Measurements from ENCODE around the gene GMDS.
"Not testable (repeated sequence)": the region's sequence is repeated elsewhere in the genome, so short reads cannot be mapped to it uniquely, and the experiment has no call there.

The GMDS gene

DNA sequence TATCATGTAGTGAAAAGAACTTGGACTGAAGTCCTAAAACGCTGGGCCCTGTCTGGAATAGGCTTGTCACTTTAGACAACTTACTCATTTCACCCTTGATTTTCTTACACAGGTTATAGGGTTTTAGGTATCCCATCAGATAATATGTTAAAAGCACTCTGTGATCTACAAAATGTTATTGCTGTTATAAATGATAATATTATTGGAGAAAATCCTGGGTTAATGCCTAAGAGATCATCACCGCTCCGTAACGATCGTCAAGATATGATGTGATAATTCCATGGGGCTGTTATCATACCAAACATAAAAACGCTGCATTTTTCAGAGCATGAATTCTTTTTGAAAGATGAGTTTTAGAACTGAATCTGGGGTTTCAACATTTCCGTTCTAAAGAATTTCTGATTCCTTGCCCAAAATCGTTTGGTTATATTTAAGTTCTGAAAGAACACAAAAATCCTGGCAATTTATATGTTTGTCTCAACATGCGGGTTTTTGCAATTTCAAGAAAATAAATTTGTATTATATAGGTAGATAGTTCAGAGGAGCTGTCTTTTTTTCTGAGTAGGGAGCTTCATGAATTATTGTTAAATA, 480.9 kb downstream of the GMDS start:
- no peak for DNase-seq

DNA sequence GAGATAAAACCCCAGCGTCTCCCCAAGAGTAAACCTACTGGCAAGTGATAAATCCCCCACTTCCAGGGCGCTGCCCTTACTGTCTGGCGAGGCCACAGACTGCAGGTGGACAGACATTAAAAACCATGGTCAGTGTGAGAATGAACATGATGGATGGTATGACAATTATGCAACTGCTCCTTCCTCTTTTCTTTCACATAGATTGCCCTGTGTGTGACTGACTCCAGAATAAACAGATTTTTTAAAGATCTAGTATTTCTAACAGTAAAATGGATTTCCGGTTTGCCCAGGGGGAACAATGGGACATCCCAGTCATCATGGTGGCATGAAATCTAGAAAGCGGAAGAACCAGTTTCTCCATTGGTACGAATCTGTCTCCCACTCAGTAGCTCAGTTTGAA, 482.0 kb downstream of the GMDS start:
- no peak for DNase-seq

DNA sequence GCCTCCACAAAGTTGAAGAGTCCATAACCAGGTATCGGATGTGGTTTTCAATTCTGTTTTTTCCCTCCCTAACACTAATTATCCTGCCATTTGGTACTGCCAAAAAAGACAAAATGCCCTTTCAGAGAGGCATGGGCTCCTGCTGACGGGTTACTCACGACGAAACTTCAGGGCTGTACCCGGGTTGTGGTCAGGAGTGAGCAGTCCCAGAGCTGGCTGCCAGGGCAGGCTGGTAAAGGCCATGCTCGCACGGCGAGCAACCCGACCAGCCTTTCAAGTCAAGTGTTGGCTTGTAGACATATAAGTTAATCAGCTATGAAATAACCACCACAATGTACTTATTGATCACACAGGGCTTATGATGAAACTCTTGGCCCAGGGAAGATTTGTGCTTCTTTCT, 483.2 kb downstream of the GMDS start:
- no peak for DNase-seq

DNA sequence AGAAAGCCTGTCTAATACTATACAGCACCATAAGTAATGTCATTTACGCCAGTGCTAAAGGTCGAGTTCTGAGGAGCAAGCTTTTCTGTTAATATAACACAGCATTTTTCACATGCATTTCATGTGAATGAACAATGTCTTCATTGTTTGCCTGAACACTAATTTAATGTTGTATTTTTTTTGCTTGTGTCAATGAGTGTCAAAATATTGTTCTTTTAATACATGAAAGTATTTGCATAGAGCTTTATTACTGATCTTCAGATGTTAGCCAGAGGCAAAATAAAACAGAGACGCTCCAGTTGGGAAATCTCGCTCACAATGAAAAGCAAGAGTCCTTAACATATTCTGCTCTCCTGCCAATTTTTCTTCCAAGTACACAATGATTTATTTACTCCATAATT, 483.9 kb downstream of the GMDS start:
- DNase-seq: no peak

DNA sequence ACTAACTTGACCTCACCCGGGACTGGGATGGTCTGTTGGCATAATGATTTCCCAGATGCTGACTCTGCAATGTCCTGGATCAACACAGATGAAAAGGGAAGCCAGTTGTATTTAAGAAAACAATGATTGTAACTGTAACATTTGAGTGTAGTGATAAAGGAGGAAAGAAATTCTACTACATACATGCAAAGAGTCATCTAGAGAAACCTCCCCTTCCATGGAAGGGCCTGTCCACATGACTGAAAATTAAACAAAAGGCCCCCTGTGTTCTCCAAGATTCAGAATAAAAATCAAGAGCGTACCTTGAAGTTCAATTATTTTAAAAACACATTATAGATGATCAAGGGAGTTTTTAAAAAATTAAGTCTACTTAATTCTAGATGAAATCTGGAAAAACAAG, 484.5 kb downstream of the GMDS start:
- no peak for DNase-seq

DNA sequence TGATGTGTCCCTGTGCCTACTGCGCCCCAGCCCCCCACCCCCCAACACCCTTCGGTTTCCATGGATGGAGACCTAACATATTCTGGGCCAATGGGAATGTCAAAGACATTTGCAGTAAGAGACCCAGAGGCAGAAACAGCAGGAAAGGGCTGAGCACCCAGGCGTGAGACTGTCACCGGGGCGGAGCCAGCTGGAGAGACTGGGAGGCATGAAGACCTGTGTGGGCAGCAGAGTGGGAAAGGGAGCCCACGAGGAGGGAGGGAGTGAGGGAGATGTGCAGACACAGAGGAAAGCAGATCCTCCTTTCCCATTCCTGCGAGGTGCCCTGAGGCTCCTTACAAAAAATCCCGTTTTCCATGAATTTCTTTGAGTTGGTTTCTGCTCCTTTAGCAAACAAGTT, 485.5 kb downstream of the GMDS start:
- DNase-seq: no peak

DNA sequence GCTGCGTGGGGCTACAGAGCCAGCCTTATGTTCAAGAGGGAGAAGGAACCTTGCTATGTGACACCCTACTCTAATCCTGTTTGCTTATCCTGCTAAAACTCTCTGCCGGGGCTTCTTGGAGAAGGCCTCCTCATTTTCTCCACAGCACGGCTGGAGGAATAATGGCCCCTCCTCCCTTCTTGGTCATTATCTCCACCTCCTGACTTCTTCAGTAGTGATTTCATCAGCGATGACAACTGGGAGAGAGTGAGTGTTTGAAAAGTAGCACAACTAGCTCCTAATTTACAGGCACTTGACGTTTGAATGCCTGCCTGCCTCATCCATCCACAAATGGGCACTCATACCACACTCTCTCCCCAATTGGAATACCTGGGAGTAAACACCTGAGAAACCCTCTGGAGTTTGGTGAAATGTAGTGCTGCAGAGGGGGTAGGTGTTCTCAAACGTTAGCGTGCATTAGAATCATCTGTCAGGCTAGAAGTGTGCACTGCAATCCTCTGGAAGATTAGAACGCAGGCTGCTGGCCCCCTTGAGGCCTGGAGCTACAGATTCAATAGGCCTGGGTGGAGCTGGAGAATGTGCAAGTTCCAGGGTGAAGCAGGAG, 487.2 kb downstream of the GMDS start:
- DNase-seq: no peak

DNA sequence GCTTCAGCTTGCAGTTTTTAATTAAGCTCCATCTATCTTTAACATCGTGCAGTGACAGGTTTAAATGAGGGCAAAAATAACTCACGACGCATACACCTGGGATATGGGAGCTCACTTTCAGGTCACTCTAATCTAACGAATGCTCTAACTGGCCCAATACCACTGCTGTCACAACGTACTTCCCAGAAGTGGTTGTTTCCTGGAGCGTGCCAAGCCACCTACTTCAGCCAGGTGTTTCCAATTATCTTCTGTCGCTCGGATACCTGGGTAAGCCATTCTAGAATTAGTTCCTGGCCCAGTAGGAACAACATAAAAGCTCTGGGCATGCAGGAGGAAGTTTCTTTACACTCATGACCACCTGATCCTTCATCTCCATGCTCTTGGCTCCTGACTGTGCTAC, 488.3 kb downstream of the GMDS start:
- DNase-seq: no peak

DNA sequence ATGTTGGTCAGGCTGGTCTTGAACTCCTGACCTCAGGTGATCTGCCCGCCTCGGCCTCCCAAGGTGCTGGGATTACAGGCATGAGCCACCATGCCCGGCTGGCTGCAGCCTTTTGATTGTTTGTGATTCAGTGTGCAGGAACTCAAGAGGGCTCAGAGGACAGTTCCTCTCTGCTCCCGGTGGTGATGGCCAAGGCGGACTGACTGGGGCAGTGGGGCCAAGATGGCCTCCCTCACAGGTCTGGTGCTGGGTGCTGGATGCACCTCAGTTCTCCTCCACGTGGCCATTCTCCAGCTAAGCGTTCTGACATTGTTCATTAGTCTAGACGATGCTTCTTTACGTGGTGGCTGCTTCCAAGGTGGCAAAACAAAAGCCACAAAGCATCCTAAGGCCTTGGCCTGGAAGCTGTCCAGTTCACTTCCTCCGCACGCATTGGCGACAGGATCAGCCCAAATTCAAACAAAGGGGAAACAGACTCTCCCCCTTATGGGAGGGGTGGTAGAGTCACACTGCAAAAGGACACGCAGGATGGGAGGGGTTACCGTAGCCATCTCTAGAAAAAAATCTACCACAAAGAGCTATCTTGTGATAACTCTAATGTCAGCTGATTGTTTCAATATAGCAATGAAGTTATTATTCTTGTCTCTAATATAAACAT, 488.8 kb downstream of the GMDS start:
- DNase-seq: no peak

DNA sequence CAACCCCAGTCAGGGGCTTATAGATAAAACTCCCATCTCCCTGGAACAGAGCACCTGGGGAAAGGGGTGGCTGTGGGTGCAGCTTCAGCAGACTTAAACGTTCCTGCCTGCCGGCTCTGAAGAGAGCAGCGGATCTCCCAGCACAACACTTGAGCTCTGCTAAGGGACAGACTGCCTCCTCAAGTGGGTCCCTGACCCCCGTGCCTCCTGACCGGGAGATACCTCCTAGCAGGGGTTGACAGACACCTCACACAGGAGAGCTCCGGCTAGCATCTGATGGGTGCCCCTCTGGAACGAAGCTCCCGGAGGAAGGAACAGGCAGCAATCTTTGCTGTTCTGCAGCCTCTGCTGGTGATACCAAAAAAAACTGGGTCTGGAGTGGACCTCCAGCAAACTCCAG, 494.3 kb downstream of the GMDS start:
- DNase-seq: not testable (repeated sequence)

DNA sequence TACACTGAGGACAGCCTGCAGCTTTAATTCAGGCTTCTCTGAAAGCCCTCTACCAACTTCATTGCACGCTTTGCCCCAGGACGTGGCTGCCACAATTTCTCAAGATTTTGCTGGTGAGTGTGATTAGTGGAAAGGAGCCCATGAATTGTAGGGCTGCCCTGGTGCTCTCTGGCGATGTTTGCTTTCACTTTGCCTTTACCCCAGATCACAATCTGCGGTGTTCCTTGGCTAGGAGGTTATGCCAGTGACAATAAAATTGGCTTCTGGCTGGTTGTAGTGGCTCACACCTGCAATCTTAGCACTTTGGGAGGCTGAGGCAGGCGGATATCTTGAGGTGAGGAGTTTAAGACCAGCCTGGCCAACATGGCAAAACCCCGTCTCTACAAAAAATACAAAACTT, 496.4 kb downstream of the GMDS start:
- no peak for DNase-seq

DNA sequence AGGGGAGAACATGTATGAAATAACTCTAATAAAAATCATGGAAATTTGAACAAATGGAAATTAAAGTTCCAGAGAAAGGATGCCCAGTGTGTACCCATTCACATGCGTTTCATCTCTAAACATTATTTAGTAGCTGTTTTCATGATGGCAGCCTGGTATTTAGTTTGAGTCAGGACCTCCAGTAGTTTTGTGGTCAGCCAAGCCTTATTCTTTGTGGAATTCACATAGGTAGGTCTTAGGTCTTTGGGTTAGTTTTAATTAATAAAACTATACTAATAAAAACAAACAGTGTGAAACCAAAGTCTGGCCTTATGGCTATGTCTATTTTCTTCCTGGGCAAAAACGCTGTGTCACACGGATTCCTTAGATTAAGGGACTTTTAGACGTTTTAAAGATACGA, 497.9 kb downstream of the GMDS start:
- DNase-seq: no peak

DNA sequence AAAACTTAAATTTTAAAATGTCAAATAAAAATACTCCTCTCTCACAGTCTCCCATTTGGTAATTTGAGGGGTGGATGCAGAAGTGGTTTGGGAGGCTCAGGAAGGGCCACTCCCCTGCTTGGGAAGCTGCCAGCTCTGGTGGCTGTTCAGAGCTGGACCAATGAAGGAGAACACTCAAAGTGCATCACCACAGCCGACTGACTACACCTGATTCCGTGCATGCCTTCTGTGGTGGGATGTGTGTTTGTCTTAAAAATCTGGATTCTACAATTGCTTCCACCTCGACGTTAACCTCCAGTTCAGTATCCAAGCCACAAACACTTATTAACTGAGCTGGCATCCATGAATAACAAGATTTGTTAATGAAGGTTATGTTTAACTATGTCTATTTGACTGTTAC, 498.4 kb downstream of the GMDS start:
- no peak for DNase-seq

DNA sequence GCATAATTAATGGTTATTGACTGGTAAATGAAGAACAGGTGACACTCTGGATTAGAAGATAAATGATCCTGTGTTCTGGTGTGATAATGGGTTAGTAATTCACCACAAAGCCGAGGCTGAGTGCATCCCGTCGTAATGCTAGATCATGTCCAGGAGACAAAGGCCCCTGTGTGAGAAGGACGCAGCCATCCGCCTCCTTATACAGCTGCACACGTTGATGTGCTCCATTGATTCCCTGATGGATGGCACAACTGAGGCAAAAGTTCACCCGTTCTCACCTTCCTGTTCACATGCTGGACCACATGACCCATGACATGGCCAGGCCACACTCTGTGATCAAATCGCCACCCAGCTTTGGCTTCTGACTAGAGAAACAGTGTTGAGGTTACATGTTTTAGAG, 499.6 kb downstream of the GMDS start:
- DNase-seq: no peak

DNA sequence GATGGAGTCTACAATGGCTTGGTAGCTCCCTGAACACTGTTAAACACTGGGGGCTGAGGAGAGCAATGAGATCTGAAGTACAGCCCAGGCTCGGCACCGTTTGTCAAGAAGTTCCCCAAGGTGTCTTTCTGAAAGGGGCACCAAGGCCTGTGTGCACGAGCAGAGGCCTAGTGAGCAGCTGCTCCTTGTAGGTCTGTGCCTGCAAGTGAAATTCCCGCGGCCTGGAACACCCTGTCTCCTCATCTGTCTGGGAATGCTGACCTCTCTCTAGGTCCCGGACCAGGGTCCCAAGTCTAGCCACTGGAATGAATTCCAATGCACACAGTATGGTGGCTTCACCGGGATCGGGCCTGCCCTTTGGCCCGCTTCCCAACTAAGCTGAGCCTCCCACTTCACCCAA, 500.9 kb downstream of the GMDS start:
- no peak for DNase-seq

DNA sequence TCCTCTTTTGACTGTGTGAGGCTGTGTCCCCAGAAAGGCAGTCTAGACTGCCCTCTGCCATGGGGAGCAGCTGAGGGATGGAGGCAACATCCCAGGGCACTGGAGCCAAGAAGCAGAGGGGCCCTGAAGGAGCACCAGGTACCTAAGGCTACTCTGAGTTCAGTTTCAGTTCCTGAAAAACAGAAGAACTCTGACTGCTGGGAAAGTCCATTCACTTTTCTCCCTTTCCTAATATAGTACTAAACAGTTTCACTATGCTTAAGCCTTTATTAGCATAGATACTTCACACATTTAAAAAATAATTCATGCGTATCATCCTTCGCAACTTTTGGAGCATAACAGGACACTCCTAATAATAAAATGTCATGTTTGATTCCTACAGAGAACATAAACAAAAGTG, 505.7 kb downstream of the GMDS start:
- DNase-seq: no peak

DNA sequence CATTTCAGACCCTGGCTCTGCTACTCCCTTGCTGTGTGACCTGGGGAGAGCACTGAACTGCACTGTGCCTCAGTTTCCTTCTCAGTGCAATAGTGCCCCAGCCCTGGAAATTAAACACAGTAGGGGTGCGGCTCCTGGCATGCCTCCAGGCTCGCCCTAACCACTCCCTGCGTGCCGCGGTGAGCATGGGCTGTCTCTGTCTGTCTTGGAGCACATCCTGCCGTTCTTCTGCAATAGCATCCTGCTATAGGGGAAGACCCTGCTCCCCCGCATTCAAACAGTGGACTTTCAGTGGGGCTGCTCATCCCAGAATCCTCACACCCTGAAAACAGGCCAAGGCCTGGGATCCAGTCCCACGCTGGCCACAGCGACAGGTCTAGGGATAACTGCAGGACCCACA, 506.2 kb downstream of the GMDS start:
- no peak for DNase-seq

DNA sequence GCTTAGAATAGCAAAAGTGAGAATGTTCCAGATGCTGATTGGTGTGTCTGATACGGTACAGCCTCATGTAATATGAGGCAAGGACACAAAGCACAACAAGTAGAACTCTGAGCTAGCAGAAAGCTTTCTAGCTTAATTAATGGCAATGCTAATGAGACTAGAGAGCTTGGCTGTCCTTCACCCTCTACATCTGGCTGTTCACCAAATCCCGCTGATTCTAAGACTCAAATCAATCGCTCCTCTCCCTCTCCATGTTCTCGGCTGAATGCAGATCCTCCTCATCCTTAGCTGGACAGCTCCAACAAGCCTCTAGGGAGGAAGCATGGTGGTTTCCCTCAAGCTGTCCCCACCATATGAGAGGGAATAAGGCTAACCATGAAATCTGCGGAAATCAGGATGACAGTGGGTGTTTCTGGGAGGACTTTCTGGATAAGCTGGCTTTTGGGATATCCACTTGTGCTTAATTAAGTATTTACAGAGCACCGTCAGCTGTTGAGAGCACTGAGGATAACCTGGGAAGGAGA, 506.8 kb downstream of the GMDS start:
- DNase-seq: no peak

DNA sequence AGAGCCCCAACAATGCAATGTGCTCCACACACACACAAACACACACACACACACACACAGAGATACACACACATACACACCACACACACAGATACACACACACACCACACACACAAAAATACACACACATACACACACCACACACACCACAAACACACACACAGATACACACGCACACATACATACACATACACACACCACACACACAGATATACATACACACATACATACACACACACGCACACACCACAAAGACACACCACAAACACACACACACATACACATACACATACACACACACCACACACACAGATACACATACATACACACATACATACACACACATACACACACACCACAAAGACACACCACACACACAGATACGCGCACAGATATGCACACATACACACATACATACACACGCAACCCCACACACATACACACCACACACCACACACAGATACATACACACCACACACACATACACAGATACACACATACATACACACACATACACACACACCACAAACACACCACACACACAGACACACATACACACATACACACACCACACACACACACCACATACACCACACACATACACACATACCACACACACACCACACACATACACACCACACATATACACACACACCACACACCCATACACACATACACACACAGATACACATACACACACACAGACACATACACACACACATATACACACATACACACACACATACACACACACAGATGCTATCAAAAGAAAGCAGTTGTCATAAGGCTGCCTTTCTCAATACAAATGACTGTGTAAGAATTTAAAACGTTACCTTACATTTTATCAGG, 507.7 kb downstream of the GMDS start:
- DNase-seq: no peak

DNA sequence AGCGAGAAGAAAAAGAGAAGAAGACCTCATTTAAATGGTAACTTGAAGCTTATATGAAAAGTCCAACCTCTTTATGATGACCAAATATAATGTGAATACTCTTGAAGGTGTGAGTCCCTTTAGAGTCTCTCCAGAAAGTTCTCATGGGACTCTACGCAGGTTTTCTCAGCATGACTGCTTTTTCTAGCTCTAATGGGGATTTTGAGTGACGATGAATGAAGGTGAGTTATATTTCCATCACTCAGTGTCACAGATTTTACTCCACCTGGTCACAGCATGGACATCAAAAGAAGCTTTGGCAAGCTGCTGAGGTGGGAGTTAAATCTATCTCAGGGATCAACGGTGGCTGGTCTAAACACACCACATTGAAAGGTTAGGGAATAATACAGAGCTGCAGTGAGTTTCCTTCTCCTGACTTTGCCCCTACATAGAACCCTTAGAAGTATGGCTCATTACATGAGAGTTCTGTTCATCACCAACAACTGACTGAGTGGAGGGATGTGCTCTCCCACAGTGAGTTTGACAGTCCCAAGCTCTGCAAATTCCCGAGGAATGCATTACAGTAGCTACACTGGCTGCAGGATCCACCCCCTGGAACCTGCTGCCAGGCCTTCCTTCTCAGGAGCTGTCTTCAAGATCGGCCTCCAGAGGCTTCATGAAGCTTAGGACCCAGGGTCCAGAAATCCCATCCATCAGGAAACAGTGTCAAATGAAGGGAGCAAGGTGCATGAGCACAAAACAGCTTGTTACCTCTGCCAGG, 508.9 kb downstream of the GMDS start:
- no peak for DNase-seq

DNA sequence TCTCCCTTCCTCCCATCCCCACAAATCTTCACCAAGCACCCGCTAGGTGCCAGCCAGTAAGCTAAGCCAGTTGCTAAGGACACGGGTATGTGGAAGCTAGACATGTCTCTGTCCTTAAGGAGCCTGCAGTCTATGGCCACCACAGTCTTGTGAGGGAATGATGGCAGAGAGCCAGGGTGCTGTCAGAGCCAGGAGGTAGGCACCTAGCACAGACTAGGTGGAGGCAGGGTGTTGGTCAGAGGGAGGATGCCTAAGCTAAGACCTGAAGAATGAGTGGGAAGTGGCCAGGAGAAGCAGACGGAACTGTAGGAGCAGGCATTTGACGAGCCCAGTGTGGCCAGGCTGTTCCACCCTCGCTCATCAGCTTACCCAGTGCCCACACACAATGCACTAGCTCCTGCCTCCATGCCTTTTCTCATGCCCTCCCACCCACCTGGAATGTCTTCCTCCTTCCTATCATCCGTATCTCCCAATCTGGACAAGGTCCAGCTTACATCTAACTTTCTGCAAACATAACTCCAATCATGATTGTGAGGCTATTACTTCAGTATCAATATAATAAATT, 510.1 kb downstream of the GMDS start:
- DNase-seq: no peak

DNA sequence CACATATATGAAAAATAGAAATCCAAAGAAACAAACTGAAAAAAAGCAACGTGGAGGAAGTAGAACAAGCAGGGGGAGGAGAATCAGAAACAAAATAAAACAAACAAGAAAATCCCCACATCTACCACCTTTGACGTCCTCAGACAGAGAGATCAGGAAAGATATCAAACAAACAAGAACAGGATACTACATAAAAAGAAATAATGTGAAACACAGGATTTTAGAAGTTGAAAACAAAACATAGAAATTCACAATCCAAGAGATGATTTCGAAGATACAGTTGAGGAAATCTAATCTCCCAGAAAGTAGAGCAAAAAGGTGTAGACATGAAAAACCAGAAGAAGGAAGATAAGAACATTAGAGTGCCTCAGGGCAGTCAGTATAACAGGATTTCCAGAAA, 514.5 kb downstream of the GMDS start:
- DNase-seq: no peak
